HG02852 (cell line): Measurements from ENCODE around the gene MICOS13.

Experiments used
- ATAC-seq: cut with Tn5 transposase; IDR thresholded peaks from one replicate; pipeline ENCODE4 v1.9.1; 2021; ENCODE audit warnings: mild to moderate bottlenecking, moderate library complexity; ENCODE audit not compliant: unreplicated experiment

Gene MICOS13

GRCh38 chr19:5669212-5669611, 11.1 kb downstream of the MICOS13 start:
- no peak for ATAC-seq

- ATAC-seq, result no peak
Measured at GRCh38 chr19:5667751-5668271, 12.5 kb downstream of the MICOS13 start.

- ATAC-seq, result no peak
Measured at GRCh38 chr19:5666921-5667610, 13.2 kb downstream of the MICOS13 start.

- ATAC-seq, result no peak
Measured at GRCh38 chr19:5665781-5666513, 14.4 kb downstream of the MICOS13 start.

GRCh38 chr19:5664515-5664914, 15.8 kb downstream of the MICOS13 start:
- ATAC-seq, result no peak

GRCh38 chr19:5663904-5664303, 16.4 kb downstream of the MICOS13 start:
- no peak for ATAC-seq

GRCh38 chr19:5661483-5661882, 18.8 kb downstream of the MICOS13 start:
- no peak for ATAC-seq

- no peak for ATAC-seq
Measured at GRCh38 chr19:5655412-5655811, 24.9 kb downstream of the MICOS13 start.

- no peak for ATAC-seq
Measured at GRCh38 chr19:5654931-5655330, 25.4 kb downstream of the MICOS13 start.

GRCh38 chr19:5652261-5652660, 28.1 kb downstream of the MICOS13 start:
- no peak for ATAC-seq

- ATAC-seq, result no peak
Measured at GRCh38 chr19:5651361-5651760, 29.0 kb downstream of the MICOS13 start.

GRCh38 chr19:5648464-5648863, 31.9 kb downstream of the MICOS13 start:
- no peak for ATAC-seq

- ATAC-seq, result no peak
Measured at GRCh38 chr19:5646703-5647102, 33.6 kb downstream of the MICOS13 start.

GRCh38 chr19:5645409-5645808, 34.9 kb downstream of the MICOS13 start:
- no peak for ATAC-seq

- ATAC-seq, result no peak
Measured at GRCh38 chr19:5644037-5644436, 36.3 kb downstream of the MICOS13 start.

GRCh38 chr19:5643060-5643459, 37.3 kb downstream of the MICOS13 start:
- no peak for ATAC-seq

GRCh38 chr19:5642204-5642603, 38.1 kb downstream of the MICOS13 start:
- no peak for ATAC-seq

GRCh38 chr19:5641171-5641570, 39.1 kb downstream of the MICOS13 start:
- no peak for ATAC-seq

- no peak for ATAC-seq
Measured at GRCh38 chr19:5637971-5638370, 42.3 kb downstream of the MICOS13 start.

GRCh38 chr19:5635427-5635826, 44.9 kb downstream of the MICOS13 start:
- no peak for ATAC-seq

GRCh38 chr19:5632657-5633056, 47.7 kb downstream of the MICOS13 start:
- no peak for ATAC-seq

- no peak for ATAC-seq
Measured at GRCh38 chr19:5632241-5632612, 48.1 kb downstream of the MICOS13 start.
